ENCODE measurements around the gene CHST1.

GRCh38 chr11:45679806-45680205 is 14.4 kb upstream of the CHST1 start:
- TF ChIP-seq CTCF (IDR thresholded peaks at IDR 0.05; ENCODE audit: insufficient read depth, low read depth, low read length) (no peak), EZH2 (IDR thresholded peaks at IDR 0.05; ENCODE audit: insufficient read depth, low read length) (no peak)

Measured in astrocyte (in vitro differentiated cells and primary cell).